Progenitor cell of endocrine pancreas (in vitro differentiated cells): ENCODE results near the gene WDR35. TPM values are rescaled to one million over a fixed set of nuclear protein-coding genes. Genes with fewer than 3 reads are reported as not detected.
"Not testable (repeated sequence)": the region's sequence is repeated elsewhere in the genome, so short reads cannot be mapped to it uniquely, and the experiment has no call there.

Experiments used
- DNase-seq: peaks from one replicate; pipeline ENCODE4 v3.0.0; 2021; ENCODE audit warnings: low spot score; ENCODE audit not compliant: unreplicated experiment
- H3K27ac Mint-ChIP-seq: 2 replicates; pipeline ENCODE4 v1.8.0; 2021; ENCODE audit warnings: mild to moderate bottlenecking, moderate library complexity, mixed read lengths
- H3K27me3 Mint-ChIP-seq: 2 replicates; pipeline ENCODE4 v1.8.0; 2021; ENCODE audit warnings: mixed read lengths
- H3K36me3 Mint-ChIP-seq: 2 replicates; pipeline ENCODE4 v1.8.0; 2022; ENCODE audit warnings: mixed read lengths; ENCODE audit not compliant: insufficient read depth
- H3K4me1 Mint-ChIP-seq: 2 replicates; pipeline ENCODE4 v1.8.0; 2021; ENCODE audit warnings: low read depth, mixed read lengths
- H3K4me3 Mint-ChIP-seq: 2 replicates; pipeline ENCODE4 v1.8.0; 2021; ENCODE audit warnings: low read depth, mild to moderate bottlenecking, moderate library complexity, mixed read lengths
- H3K9me3 Mint-ChIP-seq: 2 replicates; pipeline ENCODE4 v1.8.0; 2021; ENCODE audit warnings: low read depth, mixed read lengths
- total RNA-seq: library from RNA; stranded (reverse); gene quantifications from 2 replicates; pipeline ENCODE4 v1.2.1, GENCODE V29; 2021
- TF ChIP-seq, protein P1 (sequence below): fragments of 200-600 bp; sonication (generic); IDR thresholded peaks from one replicate; pipeline ENCODE4 v1.5.0; 2021; ENCODE audit warnings: antibody characterized with exemption, mild to moderate bottlenecking; ENCODE audit not compliant: unreplicated experiment

Gene WDR35
- total RNA-seq, 1 donor from 2014 or later: 16.5 TPM

GRCh38 chr2:19881908-19882265 is 108.0 kb downstream of the WDR35 start:
- Mint-ChIP-seq H3K27me3 (no peaks in the 10 kb centered on the region), H3K27ac (no peak overlapping the region)

DNA sequence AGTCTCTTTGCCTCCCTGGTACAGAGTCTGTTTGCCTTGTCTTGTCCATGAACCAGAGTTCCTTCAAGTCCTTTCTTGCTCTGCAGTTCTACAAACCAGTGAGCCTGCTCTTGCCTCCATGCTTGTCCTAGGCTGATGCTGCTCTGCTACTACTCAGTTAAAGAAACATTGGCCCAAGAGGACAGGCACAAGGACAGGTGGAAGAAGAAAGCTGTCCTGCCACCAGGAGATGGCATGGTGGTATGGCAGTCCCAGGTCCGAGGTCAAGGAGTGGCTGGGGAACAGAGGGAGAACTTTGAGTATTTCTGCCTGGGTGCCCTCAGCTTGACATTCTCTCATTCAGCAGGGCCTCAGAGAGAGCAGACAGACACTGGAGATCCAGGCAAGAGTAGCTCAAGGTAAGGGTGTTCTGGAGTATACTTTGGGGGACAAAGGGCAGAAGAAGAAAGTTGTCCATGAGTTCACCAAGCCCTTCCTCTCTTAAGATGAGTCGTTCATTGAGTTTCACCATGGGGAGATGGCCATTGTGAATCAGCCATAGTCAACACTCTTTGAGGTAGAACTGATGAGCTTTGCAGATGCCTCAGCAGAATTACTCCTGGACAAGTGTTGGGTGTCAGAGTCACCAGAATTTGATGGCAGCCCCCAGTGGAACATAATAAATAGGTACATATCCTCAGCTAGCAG is 108.5 kb downstream of the WDR35 start:
- no peaks in the 10 kb centered on the region for H3K27me3 Mint-ChIP-seq
- TF ChIP-seq, protein P1, sequence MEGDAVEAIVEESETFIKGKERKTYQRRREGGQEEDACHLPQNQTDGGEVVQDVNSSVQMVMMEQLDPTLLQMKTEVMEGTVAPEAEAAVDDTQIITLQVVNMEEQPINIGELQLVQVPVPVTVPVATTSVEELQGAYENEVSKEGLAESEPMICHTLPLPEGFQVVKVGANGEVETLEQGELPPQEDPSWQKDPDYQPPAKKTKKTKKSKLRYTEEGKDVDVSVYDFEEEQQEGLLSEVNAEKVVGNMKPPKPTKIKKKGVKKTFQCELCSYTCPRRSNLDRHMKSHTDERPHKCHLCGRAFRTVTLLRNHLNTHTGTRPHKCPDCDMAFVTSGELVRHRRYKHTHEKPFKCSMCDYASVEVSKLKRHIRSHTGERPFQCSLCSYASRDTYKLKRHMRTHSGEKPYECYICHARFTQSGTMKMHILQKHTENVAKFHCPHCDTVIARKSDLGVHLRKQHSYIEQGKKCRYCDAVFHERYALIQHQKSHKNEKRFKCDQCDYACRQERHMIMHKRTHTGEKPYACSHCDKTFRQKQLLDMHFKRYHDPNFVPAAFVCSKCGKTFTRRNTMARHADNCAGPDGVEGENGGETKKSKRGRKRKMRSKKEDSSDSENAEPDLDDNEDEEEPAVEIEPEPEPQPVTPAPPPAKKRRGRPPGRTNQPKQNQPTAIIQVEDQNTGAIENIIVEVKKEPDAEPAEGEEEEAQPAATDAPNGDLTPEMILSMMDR: no peak
- H3K9me3 Mint-ChIP-seq: no peaks in the 10 kb centered on the region
- no peak for DNase-seq
- no peak overlapping the region for H3K27ac Mint-ChIP-seq
- no peak overlapping the region for H3K4me3 Mint-ChIP-seq
- H3K4me1 Mint-ChIP-seq: no peaks in the 10 kb centered on the region
- H3K36me3 Mint-ChIP-seq: no peaks in the 10 kb centered on the region

More at GRCh38 chr2:19881908-19882265, 108.0 kb downstream of the WDR35 start:
- DNase-seq: no peak
- Mint-ChIP-seq H3K4me3 (no peak overlapping the region), H3K36me3 (no peaks in the 10 kb centered on the region), H3K4me1 (no peaks in the 10 kb centered on the region), H3K9me3 (no peaks in the 10 kb centered on the region)
- TF ChIP-seq, protein P1: no peak

- H3K36me3 Mint-ChIP-seq, DNase-seq, H3K4me3 Mint-ChIP-seq, H3K27ac Mint-ChIP-seq, H3K27me3 Mint-ChIP-seq, H3K4me1 Mint-ChIP-seq, H3K9me3 Mint-ChIP-seq: not testable (repeated sequence)
Measured at GRCh38 chr2:19880191-19880590, 109.7 kb downstream of the WDR35 start.

- Mint-ChIP-seq H3K36me3 (no peaks in the 10 kb centered on the region), H3K27me3 (no peaks in the 10 kb centered on the region), H3K9me3 (no peaks in the 10 kb centered on the region), H3K4me3 (no peak overlapping the region), H3K4me1 (no peaks in the 10 kb centered on the region), H3K27ac (no peak overlapping the region)
- TF ChIP-seq, protein P1: no peak
- no peak for DNase-seq
Measured at GRCh38 chr2:19879120-19879519, 110.8 kb downstream of the WDR35 start.

DNA sequence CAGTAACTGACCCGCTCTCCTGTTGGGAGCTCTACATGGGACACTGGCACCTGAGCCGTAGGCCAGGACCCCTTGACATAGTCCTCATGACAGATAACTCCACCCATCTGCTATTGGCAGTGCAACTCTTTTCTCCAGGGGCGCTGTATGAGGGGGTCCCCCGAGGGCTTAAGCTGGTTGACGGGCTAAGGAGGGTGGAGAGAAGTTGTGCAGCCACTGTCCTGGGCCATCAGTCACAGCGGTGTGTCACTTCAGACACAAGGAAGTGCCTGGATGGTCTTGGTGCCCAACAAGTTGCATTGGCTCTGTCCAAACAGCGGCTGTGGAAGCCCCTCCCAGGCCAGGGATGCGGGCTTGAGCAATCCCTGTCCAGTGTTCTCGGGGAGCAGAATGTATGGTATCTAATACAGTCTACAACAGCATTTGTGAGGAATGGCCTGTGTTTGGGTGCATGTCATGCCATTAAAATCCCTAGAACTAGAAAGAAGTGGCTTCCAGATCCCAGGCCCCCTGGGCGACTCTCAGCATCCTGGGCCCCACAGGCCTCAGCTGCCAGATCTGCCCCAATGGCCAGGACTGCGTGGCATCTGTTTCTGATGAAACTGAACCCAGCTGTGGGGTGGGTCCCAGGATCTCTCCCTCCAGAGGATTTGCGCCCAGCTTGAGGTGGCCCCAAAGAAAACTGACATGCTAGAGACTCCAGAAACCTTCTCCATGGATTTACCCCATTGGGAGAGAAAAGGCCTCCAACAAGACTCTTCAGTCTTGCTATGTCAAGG is 111.4 kb downstream of the WDR35 start:
- DNase-seq: no peak
- Mint-ChIP-seq H3K36me3 (no peaks in the 10 kb centered on the region), H3K4me1 (no peaks in the 10 kb centered on the region), H3K9me3 (no peaks in the 10 kb centered on the region), H3K4me3 (no peak overlapping the region), H3K27ac (no peak overlapping the region), H3K27me3 (no peaks in the 10 kb centered on the region)
- TF ChIP-seq, protein P1: no peak

DNA sequence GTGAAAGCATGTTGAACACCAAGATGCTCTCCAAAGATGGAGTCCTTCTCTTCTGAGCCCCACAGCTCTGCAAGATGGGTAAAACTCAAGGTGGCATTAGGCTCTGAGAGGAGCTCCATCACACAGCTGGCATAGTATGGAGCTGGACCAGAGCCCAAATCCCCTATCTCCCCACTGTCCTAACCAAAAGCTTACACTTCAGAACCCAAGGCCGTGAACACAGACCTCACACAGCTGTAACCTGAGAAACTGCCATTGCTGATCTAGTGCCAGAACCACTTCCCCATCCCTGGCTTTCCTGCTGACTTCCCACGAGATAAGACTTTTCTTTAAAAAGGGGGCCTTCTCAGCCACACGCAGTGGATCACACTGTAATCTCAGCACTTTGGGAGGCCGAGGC is 113.2 kb downstream of the WDR35 start:
- Mint-ChIP-seq H3K4me3 (no peak overlapping the region), H3K27ac (no peak overlapping the region), H3K4me1 (no peaks in the 10 kb centered on the region), H3K27me3 (no peaks in the 10 kb centered on the region), H3K9me3 (no peaks in the 10 kb centered on the region), H3K36me3 (no peaks in the 10 kb centered on the region)
- DNase-seq: no peak
- TF ChIP-seq, protein P1: no peak
